KMS-11 (cell line): Measurements from ENCODE around the gene SUMO2.
A peak's percentile ranks its signal among the peaks of the same experiment; 100 is the strongest.
"Not testable (repeated sequence)": the region's sequence is repeated elsewhere in the genome, so short reads cannot be mapped to it uniquely, and the experiment has no call there.

Experiments
- H2AFZ ChIP-seq: fragments of 200-600 bp; sonication (generic); 2 replicates; pipeline ENCODE4 v1.6.1; 2016; ENCODE audit warnings: antibody characterized with exemption, mixed run types, low read depth
- H3K27ac ChIP-seq: fragments of 200-600 bp; sonication (generic); 2 replicates; pipeline ENCODE4 v1.6.1; 2016; ENCODE audit warnings: mild to moderate bottlenecking, mixed run types
- H3K27me3 ChIP-seq: fragments of 200-600 bp; sonication (generic); 2 replicates; pipeline ENCODE4 v1.6.1; 2017; ENCODE audit warnings: mild to moderate bottlenecking, low read depth, mixed run types, moderate library complexity; ENCODE audit not compliant: insufficient read depth
- H3K36me3 ChIP-seq: fragments of 200-600 bp; sonication (generic); 2 replicates; pipeline ENCODE4 v1.6.1; 2017; ENCODE audit warnings: mild to moderate bottlenecking, mixed run types; ENCODE audit not compliant: insufficient read depth
- H3K4me1 ChIP-seq: fragments of 200-600 bp; sonication (generic); 2 replicates; pipeline ENCODE4 v1.6.1; 2016; ENCODE audit warnings: mild to moderate bottlenecking, low read depth, mixed run types; ENCODE audit not compliant: poor library complexity, severe bottlenecking
- H3K4me2 ChIP-seq: fragments of 200-600 bp; sonication (generic); 2 replicates; pipeline ENCODE4 v1.7.0; 2016; ENCODE audit warnings: mild to moderate bottlenecking, mixed run types
- H3K4me3 ChIP-seq: fragments of 200-600 bp; sonication (generic); IDR thresholded peaks from 2 replicates; pipeline ENCODE4 v1.6.1; 2017; ENCODE audit warnings: low read depth, low read length, mixed read lengths; ENCODE audit not compliant: insufficient read depth
- H3K79me2 ChIP-seq: fragments of 200-600 bp; sonication (generic); 2 replicates; pipeline ENCODE4 v1.6.1; 2016; ENCODE audit warnings: low read depth, mixed run types; ENCODE audit not compliant: insufficient read depth
- H3K9ac ChIP-seq: fragments of 200-600 bp; sonication (generic); 2 replicates; pipeline ENCODE4 v1.6.1; 2016; ENCODE audit warnings: mild to moderate bottlenecking, mixed run types
- H4K20me1 ChIP-seq: fragments of 200-600 bp; sonication (generic); 2 replicates; pipeline ENCODE4 v1.6.1; 2016; ENCODE audit warnings: mild to moderate bottlenecking, mixed run types; ENCODE audit not compliant: insufficient read depth
- TF ChIP-seq, protein P1 (sequence below): fragments of 200-600 bp; sonication (generic); conservative IDR thresholded peaks from 2 replicates; pipeline ENCODE4 v1.6.1; 2017; ENCODE audit warnings: low read depth, mild to moderate bottlenecking, antibody characterized with exemption, low read length, moderate library complexity, mixed read lengths

Gene SUMO2

DNA sequence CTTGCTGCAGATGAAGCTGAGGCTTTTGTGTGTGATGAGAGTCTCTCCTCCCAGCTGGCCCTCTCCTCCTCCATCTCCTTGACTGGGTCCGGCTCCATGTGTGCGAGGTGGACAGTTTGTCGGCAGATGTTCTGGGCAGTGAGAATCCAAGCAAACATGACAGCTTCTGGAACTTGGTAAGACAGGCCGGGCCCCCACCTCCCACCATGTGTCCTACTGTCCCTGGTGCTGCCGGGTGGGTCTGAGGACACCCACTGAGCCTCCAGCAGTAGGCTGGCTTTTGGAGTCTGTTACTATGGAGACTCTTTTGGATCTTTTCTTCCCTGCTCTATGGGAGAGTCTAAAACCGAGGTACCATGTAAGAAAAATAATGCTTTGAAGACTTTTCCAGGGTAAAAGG, 35.4 kb upstream of the SUMO2 start:
- Histone ChIP-seq H3K4me1 (no peaks in the 10 kb centered on the region), H3K4me3 (no peak overlapping the region), H3K4me2 (no peak overlapping the region), H3K27ac (no peak overlapping the region), H3K9ac (no peak overlapping the region), H3K79me2 (peaks cover 10% of the 10 kb centered on the region; the same call in 1 of the 2 replicates), H4K20me1 (no peaks in the 10 kb centered on the region), H3K36me3 (peaks cover 17% of the 10 kb centered on the region; the same call in 1 of the 2 replicates), H2AFZ (no peak overlapping the region), H3K27me3 (no peaks in the 10 kb centered on the region)
- TF ChIP-seq, protein P1, sequence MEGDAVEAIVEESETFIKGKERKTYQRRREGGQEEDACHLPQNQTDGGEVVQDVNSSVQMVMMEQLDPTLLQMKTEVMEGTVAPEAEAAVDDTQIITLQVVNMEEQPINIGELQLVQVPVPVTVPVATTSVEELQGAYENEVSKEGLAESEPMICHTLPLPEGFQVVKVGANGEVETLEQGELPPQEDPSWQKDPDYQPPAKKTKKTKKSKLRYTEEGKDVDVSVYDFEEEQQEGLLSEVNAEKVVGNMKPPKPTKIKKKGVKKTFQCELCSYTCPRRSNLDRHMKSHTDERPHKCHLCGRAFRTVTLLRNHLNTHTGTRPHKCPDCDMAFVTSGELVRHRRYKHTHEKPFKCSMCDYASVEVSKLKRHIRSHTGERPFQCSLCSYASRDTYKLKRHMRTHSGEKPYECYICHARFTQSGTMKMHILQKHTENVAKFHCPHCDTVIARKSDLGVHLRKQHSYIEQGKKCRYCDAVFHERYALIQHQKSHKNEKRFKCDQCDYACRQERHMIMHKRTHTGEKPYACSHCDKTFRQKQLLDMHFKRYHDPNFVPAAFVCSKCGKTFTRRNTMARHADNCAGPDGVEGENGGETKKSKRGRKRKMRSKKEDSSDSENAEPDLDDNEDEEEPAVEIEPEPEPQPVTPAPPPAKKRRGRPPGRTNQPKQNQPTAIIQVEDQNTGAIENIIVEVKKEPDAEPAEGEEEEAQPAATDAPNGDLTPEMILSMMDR, result no peak

DNA sequence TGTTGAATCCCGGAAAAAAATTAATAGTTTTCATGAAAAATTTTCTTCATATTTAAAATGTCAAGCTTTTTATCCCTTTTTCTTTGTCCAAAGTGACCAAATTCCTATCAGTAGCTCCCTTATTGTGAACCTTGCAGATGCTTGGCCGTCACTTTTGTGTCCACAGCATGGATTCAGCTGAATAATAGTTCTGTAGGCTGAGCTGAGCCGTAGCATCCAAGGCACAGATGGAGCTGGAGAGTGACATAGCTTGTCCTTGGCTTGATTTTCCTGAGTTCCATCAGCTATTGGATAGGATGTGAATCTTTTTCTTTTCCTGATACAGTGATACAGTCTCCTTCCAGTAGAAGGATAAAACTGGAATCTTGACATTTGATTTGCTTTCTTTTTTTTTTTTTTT, 26.3 kb upstream of the SUMO2 start:
- no peak overlapping the region for H3K9ac ChIP-seq
- H3K27me3 ChIP-seq, result no peaks in the 10 kb centered on the region
- H2AFZ ChIP-seq, result no peak overlapping the region
- peaks cover 64% of the 10 kb centered on the region for H3K79me2 ChIP-seq
- no peak overlapping the region for H3K4me3 ChIP-seq
- H4K20me1 ChIP-seq, result no peaks in the 10 kb centered on the region
- TF ChIP-seq, protein P1, result no peak
- H3K36me3 ChIP-seq, result peaks cover 24% of the 10 kb centered on the region; the same call in 1 of the 2 replicates
- peaks cover 20% of the 10 kb centered on the region for H3K4me1 ChIP-seq
- no peak overlapping the region for H3K27ac ChIP-seq
- H3K4me2 ChIP-seq, result no peak overlapping the region

DNA sequence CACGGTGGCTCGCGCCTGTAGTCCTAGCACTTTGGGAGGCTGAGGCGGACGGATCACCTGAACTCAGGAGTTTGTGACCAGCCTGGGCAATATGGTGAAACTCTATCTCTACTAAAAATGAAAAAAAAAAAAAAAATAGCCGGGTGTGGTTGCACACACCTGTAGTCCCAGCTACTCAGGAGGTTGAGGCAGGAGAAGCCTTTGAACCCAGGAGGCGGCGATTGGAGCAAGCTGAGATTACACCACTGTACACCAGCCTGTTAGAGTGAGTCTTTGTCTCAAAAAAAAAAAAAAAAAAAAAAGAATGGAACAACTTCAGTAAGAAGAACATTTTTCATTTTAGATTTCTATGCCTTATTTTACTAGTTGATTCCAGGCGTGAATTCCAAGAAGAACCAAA, 25.4 kb upstream of the SUMO2 start:
- Histone ChIP-seq H3K27ac (no peak overlapping the region), H2AFZ (no peak overlapping the region), H3K4me2 (no peak overlapping the region), H3K9ac (no peak overlapping the region), H3K4me3 (no peak overlapping the region), H3K79me2 (peaks cover 64% of the 10 kb centered on the region), H4K20me1 (no peaks in the 10 kb centered on the region), H3K27me3 (no peaks in the 10 kb centered on the region), H3K4me1 (peaks cover 20% of the 10 kb centered on the region), H3K36me3 (peaks cover 23% of the 10 kb centered on the region; the same call in 1 of the 2 replicates)
- TF ChIP-seq, protein P1, result no peak

DNA sequence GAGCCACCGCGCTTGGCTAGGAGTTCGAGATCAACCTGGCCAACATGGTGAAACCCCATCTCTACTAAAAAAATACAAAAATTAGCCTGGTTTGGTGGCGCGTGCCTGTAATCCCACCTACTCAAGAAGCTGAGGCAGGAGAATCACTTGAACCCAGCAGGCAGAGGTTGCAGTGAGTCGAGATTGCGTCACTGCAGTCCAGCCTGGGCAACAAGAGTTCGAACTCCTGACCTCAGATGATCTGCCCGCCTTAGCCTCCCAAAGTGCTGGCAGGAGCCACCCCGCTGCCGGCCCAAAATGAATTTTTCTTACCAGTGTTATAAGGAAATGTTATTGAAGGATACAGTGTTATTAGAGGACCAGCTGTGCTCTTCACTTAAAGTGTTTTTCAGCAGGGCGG, 25.0 kb upstream of the SUMO2 start:
- H3K79me2 ChIP-seq, result peaks cover 64% of the 10 kb centered on the region
- no peak overlapping the region for H3K4me2 ChIP-seq
- peaks cover 19% of the 10 kb centered on the region; the same call in 1 of the 2 replicates for H3K36me3 ChIP-seq
- no peaks in the 10 kb centered on the region for H3K27me3 ChIP-seq
- peaks cover 20% of the 10 kb centered on the region for H3K4me1 ChIP-seq
- no peak overlapping the region for H2AFZ ChIP-seq
- TF ChIP-seq, protein P1, result no peak
- no peak overlapping the region for H3K4me3 ChIP-seq
- no peaks in the 10 kb centered on the region for H4K20me1 ChIP-seq
- H3K27ac ChIP-seq, result no peak overlapping the region
- no peak overlapping the region for H3K9ac ChIP-seq

DNA sequence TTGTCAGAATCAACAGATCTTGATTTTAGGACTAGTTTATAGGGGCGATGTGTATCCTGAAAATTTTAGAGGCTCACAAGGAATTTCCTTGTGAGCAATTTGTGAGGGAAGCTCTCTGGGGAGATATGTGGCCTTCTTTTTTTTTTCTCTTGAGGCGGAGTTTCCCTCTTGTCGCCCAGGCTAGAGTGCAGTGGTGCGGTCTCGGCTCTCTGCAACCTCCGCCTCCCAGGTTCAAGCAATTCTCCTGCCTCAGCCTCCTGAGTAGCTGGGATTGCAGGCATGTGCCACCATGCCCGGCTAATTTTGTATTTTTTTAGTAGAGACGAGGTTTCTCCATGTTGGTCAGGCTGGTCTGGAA, 24.3 kb upstream of the SUMO2 start:
- H3K27me3 ChIP-seq, H3K9ac ChIP-seq, H3K4me3 ChIP-seq, H4K20me1 ChIP-seq, H3K27ac ChIP-seq, H2AFZ ChIP-seq: not testable (repeated sequence)
- Histone ChIP-seq H3K79me2 (peaks cover 64% of the 10 kb centered on the region), H3K4me1 (peaks cover 20% of the 10 kb centered on the region), H3K4me2 (peak overlapping the region; percentile 82), H3K36me3 (peaks cover 16% of the 10 kb centered on the region; the same call in 1 of the 2 replicates)
